GM21723 (cell line): ENCODE data around the gene CREBZF.

Experiments
- ATAC-seq: cut with Tn5 transposase; IDR thresholded peaks from one replicate; pipeline ENCODE4 v1.9.1; 2021; ENCODE audit warnings: mild to moderate bottlenecking, moderate library complexity; ENCODE audit not compliant: unreplicated experiment

CREBZF gene, protein sequence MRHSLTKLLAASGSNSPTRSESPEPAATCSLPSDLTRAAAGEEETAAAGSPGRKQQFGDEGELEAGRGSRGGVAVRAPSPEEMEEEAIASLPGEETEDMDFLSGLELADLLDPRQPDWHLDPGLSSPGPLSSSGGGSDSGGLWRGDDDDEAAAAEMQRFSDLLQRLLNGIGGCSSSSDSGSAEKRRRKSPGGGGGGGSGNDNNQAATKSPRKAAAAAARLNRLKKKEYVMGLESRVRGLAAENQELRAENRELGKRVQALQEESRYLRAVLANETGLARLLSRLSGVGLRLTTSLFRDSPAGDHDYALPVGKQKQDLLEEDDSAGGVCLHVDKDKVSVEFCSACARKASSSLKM

DNA sequence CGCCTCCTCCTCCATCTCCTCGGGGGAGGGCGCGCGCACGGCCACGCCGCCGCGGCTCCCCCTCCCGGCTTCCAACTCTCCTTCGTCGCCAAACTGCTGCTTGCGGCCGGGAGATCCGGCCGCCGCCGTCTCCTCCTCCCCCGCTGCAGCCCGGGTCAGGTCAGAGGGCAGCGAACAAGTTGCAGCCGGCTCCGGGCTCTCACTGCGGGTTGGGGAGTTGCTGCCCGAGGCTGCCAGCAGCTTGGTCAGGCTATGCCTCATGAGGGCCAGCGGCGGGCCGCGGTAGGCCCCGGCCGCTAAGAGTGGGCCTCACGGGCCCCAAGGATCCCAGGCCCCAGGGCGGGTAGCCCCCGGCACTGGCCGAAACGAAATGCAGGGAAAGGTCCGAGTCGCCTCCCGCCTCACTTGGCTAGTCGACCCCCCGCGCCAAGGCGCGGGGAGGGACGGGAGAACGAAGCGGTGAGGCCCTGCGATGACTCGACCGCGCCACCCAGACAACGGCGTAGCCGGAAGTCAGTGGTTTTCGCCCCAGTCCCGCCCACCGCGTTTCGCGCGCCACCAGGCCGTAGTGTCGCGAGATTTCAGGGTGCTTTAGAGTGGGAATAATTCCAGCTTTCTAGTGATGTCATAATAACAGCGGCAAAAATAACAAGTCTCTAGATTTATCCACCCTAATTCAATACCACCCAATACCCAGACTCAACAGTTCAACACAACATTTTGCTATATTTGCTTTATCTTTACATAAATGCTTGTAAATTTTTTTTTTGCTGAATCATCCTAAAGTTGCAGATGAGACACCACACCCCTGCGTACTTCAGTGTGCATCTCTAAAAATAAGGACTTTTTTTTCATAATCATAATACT is at the start of gene CREBZF:
Gene CREBZF (minus strand): TSS at position 515 of the 867 bp plus-strand sequence. CDS start 254 bp downstream, at position 261.
- ATAC-seq = peak; percentile 90

DNA sequence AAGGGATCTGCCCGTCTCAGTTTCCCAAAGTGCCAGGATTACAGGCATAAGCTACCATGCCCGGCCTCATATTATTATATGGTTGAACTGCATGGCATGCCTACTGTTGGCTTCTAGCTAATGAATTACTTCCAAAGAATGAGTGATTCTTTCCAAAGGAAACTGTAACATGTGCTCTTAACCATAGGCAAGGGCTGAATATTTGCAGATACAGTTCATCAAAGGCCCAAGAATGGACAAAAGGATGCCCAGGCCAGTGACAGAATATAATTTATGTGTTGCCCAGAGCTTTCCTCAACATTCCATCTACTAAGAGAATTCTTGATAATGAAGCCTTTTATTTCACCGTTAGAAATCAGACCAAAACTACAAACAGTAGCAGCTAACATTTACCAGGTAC is 48.0 kb upstream of the CREBZF start:
- no peak for ATAC-seq

DNA sequence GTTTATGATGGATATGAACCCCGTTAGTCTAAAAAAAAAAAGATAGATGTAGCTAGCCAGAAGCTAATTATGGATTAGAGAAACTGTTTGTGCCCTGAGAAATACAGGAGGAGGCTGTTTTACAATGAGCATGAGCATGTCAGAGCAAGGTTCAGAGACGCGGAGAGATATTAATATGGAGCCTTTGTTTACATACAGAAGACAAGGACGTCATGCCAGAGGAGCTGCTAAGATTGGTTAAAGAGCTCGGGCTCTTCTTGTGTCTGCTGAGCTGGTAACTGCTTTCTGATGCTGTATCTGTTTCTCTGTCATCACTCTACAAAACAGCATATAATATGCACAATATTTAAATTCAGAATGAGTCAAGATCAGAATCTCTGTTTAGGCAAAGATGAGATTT is 46.0 kb upstream of the CREBZF start:
- no peak for ATAC-seq

DNA sequence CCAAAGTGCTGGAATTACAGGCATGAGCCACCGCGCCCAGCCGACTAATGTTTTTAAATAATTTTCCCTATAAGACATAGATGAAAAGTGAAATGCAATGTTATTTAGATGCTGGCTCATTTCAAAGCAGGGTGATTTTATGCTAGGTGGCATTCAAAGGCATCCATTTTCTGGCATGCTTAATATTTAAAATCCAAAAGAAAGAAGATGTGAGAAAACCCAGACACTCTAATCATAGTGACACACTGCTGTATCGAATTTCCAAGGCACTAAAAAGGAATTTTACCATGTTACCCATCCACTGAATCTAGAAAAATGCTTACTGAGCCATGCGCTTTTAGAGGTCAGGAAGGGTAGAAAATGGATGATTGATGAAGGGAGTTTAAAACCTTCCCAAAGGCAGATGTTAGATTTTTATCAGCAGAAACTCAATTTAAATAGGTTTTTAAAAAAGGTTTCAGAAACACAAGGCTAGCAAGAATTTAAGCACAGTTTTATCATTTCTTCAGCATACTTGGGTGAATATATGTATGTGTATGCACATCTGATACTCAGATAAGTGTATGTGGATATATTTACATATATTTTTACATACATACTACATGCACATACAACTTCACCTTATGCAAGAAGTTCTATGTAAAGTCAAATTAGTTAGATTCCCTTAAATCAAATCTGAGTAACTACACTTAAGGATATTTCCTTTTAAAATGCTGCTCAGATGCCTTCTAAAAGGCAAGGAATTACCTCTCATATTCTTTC is 45.2 kb upstream of the CREBZF start:
- ATAC-seq = no peak

DNA sequence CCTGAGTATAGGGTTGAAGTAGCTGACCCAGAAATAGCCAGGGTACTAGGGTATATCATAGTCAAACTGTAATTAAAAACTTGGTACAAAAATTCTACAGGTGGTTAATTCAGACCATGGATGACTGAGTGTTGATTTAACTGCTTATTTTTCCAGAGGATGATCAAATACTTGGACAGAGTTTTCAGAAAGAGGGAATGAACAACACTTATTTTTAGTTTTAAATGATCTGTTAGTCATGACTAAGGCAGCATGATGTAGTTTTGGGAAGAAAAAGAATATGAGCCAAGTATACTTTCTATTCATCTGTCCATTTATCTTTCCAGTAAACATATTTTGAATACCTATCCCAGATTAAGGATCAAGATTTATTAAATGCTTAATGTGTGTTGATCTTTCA is 40.9 kb upstream of the CREBZF start:
- ATAC-seq = no peak

DNA sequence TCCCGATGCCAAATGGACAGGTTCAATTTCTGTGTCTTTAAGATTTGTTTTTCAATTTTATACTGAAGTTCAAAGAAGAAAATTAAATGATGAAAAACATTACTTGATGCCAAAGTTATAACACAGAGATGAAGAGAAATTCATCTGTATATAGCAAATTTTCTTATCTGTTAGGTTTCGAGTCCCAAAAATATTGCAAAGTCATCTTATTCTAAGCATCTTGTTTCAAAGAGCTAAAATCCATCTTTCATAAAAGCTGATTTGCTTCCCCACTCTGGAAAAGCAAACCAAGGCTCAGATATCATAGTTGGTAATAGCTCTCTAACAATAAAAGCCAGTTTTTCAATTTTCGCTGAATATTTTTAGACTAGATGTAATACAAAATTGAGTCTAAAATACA is 40.0 kb upstream of the CREBZF start:
- ATAC-seq = no peak

DNA sequence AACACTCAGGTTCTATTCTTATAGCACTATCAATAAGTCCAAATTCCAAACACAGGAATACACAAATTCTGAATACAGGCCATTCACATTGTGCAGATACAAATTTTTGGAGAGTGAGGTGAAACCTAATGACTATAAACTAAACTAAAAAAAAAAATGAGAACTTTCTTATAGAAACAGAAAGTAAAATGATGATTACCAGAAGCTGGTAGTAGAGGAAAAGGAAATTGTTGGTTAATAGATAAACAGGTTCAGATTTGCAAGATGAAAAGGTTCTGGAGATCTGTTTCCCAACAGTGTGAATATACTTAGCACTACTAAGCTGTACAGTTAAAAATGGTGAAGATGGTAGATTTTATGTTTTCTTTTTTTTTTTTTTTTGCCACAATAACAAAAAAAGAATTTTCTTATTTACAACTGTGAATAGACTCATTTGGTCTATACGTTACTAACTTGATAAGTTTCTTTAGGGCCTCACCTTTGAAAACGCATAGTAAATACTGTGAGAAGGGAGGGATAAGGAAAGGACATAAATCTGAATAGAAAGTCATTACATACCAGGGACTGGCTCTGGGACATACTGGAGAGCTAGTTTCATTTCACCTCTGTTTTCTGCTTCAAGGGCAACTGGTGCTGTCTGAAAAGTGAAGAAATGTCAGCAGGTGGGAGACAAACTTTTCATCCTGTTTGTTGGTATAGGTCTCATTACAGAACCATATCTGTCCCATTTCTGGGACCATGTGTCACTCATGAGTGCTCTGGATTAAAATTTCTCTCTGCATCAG is 35.2 kb upstream of the CREBZF start:
- ATAC-seq = peak; percentile 95

DNA sequence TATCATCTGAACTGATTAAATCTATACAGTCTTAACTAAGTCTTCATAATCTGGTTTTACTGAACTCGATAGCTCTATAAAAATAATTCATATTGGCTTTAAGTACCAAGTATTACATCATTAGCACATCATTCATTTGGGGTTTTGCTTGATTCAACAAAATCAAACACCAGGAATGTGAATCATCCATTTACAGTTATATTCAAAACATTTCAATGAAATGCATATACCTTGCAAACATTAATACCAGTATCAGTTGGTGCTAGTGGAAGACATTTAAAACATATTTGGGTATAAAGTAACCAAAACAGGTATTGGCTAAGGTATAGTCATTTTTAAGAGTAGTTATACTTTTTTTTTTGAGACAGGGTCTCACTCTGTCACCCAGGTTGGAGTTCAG is 33.3 kb upstream of the CREBZF start:
- no peak for ATAC-seq

DNA sequence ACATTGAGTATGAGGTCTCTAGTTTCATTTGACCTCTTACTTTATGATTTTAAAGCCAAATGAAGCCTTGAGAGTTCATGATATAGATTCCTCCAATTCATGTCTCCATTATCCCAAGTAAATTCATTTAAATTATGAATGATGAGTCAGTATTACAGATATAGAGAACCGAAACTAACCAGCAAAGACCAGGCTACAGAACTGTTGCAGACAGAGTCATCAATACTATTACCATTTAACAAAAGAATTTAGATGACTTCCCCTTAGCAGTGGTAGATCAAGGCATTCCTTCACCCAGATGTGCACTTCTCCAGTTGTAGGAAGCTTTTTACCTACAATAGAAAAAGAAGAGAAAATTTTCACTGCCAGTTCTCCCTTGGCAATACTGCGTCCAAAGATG is 32.8 kb upstream of the CREBZF start:
- ATAC-seq = no peak

DNA sequence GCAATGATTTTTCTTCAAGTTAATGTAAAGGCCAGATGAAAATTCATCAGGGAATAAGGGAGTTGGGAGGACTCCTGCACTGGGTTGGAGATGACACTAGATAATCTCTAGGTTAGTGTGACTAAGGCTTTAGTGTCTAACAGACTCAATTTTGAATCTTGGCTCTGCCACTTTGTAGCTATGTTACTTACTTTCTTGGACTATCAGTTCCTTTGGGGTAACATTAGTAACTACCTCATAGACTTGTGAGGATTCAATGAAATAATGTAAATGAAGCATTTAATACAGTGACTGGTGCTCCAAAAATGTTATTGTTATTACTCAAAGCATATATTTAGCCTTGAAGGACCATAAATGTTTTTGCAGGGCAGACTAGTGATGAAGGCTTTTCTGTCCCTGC is 30.6 kb upstream of the CREBZF start:
- ATAC-seq = no peak

DNA sequence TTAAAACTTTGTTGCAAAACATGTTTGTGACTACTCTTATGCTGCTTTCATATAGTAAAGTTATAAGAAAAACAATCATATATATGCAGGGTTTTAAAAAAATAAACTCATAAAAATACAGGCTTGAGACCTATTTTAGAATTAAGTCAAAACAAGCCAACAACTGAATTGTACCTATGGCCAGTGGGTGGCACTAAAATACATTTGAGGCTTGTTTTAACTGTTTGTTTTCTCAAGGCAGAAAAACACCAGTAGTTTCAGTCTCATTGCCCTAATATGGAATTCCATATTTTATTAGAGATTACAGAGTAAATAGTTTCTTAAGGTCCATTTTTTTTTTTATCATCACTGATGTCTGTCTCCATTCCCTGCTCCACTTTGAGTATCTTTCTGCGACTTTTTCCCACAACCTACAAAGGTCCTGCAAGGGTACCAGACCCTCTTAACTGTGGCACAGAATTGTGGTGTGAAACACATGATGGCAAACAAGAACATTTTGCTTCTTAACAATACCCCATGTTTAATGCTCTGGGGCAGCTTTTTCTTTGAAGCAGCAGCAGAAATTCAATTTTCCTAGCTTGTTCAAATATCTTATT is 29.6 kb upstream of the CREBZF start:
- no peak for ATAC-seq

DNA sequence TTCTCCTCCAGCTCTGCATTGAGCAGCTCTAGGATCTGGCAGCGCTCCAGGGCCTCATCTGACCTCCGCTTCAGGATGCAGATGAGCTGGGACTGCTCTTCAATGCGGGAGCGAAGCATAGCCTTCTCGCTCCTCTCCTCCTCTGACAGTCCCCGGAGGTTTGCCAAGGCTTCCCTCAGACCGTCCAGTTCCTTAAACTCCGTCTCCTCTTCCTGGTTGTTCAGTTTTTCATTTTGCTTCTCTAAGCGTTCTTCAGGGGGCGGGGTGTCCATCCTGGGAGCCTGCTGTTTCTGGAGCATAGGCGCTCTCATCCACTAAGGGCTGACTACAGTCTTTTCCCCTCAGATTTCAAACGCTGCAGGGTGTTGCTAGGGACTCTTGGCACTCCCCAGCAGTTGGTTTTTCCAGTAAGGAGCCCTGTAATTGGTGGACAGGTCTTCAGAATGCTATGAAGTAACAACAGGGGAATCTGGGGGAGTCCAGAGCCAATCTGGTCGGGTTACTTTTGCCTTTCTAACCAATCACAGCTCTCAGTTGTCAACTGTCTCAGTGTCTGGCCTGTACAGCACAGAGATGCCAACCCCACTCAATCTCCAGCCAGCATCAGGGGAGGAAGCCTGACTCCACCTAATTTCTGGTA is 21.0 kb upstream of the CREBZF start, which contains the start of gene CCDC89:
Gene CCDC89 (minus strand): TSS at position 376 of the 640 bp plus-strand sequence. CDS start 65 bp downstream, at position 311.
- no peak for ATAC-seq

DNA sequence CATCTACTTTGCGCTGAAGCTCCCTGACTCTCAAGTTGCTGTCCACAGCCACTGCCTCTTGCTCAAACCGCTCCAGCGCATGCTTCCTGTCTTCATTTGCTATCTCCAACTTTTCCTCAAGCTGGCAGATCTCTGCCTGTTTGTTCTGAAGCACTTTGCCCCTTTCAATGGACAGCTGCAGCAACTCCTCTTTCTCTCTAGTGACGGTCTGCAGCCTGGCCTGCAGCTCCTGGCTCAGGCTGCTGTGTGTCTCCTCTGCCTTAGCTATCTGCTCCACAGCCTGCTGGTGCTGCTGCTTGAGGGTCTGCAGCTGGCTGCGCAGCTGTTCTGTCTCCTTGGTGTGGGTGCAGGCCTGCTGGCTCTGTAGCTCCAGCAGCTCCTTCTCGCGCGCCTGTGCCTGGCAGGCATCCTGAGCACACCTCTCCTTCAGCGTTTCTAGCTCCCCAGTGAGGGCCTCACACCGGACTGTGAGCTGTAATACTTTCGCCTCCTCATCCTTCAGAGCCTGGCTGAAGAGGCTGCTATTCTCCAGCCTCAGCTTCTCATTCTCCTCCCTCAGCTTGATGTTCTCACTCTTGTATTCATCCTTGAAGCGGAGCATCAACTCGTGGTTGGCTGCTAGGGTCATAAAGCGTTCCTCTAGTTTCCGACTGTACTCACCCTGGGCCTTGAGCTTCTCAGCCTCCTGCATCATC is 20.3 kb upstream of the CREBZF start:
- ATAC-seq = no peak

DNA sequence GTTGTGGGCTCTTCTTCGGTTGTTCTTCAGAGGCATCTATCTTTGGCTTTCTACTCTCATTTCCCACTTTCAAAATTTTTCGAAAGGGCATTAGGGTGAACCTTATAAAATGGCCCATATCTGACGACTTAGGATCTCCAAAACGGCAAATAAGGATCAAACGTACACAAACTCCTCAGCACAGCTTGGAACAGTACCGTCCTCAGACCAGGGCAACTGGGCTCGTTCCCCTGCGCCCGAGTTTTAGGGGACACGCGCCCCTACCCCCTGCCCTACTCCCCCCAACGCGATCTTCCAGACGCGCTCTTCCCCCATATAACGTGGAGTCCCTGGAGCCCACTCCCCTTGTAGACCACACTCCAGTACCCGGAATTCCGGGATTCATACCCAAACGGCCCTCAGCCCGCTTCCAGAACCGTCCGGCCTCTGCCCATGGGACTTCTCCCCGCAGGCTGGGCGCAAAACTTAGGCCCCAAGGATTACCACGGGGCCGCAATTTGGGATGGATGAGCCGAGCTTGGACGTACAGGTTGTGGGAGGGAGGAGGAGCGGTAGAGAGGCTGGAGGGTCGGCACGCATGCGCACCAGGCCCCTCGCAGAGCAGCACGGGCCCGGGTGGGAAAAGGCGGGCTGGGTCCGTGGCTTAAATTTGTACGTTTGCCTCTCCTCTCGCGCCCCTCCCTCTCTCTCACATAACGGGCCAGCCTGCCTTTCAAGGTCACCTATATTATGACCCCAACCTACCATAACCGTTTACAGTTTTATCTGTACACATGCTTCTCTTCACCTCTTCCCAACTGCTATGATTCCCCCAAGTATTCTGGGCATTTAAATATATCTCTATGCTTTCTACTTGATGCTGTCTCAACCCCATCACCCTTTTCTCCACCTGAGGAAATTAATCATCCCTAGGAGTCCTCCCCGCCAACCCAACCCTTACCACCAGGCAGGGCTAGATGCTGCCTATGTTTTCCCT is 17.7 kb upstream of the CREBZF start:
- peak; percentile 62 for ATAC-seq

DNA sequence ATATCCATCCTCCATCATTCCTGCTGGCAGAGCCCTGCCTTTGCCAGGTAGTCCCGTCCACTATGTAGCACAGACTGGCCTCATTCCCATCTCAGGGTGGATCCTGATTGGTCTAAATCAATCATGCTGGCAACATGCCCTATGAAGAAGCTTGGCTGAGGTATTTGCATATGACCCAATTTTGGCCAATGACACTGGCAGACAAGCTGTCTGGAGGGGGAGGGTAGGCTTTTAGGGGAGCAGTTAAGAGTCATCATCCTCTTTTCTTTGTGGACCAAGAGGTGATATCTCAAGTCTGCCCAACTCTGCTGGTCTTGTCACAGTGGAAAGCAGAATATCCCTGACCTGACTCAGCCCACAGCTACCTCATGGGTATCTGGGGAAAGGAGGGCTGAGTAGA is 16.0 kb upstream of the CREBZF start:
- ATAC-seq = no peak

DNA sequence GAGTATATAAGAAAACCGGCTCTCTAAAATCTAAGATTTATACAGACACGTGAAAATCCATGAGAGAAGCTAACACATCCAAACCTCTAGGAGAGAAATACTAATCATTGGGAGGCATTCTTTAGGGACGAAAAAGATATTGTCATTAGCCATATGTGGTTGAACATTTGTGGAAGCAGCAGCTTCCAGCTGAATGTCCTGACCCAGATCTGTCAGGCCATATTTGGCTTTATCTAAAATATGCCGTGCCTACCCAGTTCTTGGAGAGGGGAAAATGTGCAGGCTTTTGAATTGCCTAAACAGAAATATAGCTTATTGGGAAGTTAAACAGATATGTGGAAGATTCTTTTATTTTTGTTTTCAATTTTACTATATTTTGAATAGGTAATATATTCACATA is 14.6 kb upstream of the CREBZF start:
- no peak for ATAC-seq

DNA sequence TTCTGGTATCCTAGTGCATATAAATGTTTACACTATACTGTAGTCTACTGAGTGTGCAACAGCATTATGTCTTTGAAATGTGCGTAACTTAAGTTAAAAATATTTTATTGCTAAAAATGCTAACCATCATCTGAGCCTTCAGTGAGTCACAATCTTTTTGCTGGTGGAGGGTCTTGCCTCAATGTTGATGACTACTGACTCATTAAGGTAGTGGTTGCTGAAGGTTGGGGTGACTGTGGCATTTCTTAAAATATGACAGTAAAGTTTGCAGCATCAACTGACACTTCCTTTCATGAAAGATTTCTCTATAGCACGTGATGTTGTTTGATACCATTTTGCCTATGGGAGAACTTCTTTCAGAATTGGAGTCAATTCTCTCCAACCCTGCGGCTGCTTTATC is 8.5 kb upstream of the CREBZF start:
- no peak for ATAC-seq
